A549 treated with Mapracorat at 1 μM for 4 hours (cell line): Measurements from ENCODE around the gene NR1I3. TPM values are rescaled to one million over a fixed set of nuclear protein-coding genes. Genes with fewer than 3 reads are reported as not detected.

Experiments
- total RNA-seq: library from RNA; stranded (reverse); fragments of 200-300 nt; extraction: Qiagen RNA extraction; gene quantifications from 5 replicates; pipeline ENCODE4 v1.2.3, GENCODE V29; 2022

NR1I3 gene
- not detected in 5 replicates for total RNA-seq

DNA sequence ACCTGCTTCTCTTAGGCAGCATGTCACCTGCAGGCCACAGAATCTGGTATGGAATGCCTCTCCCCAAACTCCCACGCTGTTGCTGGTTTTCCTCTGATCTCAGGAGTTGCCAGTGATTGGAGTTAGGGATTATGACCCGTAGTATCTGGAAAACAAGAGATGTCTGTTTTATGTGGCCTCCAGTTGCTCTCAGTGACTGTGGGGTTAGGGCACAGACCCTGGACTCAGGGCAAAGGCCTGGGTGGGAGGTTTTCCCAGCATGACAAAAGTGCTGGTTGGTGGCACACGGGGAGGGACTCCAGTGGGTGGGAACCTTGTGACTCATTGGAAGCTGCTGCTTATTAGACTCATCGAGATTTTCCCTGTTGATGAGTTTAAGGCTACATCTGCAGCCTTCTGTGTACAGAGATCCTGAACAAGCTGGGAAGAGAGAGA is at the start of gene NR1I3:
NR1I3 (minus strand) TSS at position 165 of the 435 bp plus-strand sequence. CDS start 1,638 bp downstream, outside the sequence.

GRCh38 chr1:161258439-161259344 is 20.7 kb upstream of the NR1I3 start, which contains the start of gene PCP4L1:
PCP4L1 (plus strand) TSS chr1:161258745; CDS start chr1:161258975, 230 bp downstream.

DNA sequence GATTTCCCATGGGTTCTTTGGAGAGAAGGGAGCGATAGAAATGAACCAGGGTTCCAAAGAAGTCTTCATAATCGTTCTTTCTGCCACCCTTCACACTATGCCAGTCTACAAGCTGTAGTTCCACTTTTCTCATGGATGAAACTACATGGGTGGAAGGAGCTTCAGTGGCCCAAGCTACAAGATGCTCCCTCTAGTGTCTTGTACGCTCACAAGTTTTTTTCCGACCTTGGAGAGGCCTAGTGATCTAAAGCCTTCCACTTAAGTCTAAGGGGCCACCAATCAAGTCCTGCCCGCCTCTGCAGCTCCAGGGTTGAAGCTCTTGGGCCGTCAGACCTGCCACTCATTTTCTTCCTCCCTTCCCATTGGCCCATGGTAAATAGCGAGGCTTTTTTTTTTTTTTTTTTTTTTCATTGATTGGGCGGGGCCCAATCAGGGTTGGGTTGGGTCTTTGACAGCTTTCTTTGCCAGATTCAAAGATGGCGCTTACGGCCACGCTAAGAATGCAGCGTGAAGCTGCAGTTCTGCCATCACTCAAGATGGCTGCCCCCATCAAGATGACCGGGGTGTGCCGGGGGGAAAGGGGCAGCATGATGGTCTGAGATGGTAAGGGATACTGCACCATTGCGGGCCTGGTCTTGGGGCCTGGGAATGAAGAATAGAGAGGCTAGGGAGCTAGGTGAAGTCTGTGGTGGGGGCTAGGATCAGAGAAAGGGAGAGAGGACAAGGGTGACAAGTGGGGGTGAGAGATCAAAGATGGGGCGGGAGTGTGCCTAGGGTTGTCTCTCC is 12.3 kb downstream of the NR1I3 start, which contains the start of gene TOMM40L:
TOMM40L (plus strand) TSS at position 527 of the 786 bp plus-strand sequence. CDS start 430 bp downstream, outside the sequence.

GRCh38 chr1:161215076-161215475 is 22.9 kb downstream of the NR1I3 start, which contains the start of gene FCER1G:
FCER1G (plus strand) TSS chr1:161215295; CDS start chr1:161215322, 27 bp downstream.

GRCh38 chr1:161201836-161202712 is 35.9 kb downstream of the NR1I3 start, which contains the start of gene NDUFS2:
NDUFS2 (plus strand) TSS chr1:161202367; CDS start chr1:161202386, 19 bp downstream.

GRCh38 chr1:161198897-161199431 is 39.0 kb downstream of the NR1I3 start, which contains the start of gene ADAMTS4:
ADAMTS4 (minus strand) TSS chr1:161199054; CDS start chr1:161198627, 427 bp downstream.

Other genes with a start within 250 kb of the NR1I3 start
- 50.8 to 59.9 TPM (median 55.2 TPM) in 5 replicates for gene F11R, start 217.1 kb downstream of the NR1I3 start, total RNA-seq
- gene TSTD1, start 199.2 kb downstream of the NR1I3 start, total RNA-seq: 0.25 TPM in 2 of 5 replicates, not detected in the others
- 44.5 to 55.8 TPM (median 49.0 TPM) in 5 replicates for gene USF1, start 192.2 kb downstream of the NR1I3 start, total RNA-seq
- gene ARHGAP30, start 168.3 kb downstream of the NR1I3 start, total RNA-seq: 0.06 to 0.14 TPM (median 0.07 TPM) in 5 replicates
- 1.5 to 2.2 TPM (median 1.9 TPM) in 5 replicates for gene NECTIN4, start 148.6 kb downstream of the NR1I3 start, total RNA-seq
- 1.0 to 2.7 TPM (median 1.5 TPM) in 5 replicates for gene KLHDC9, start 139.8 kb downstream of the NR1I3 start, total RNA-seq
- 95.5 to 125 TPM (median 108 TPM) in 5 replicates for gene PFDN2, start 120.2 kb downstream of the NR1I3 start, total RNA-seq
- gene NIT1, start 120.1 kb downstream of the NR1I3 start, total RNA-seq: 29.0 to 32.1 TPM (median 29.6 TPM) in 5 replicates
- 29.6 to 36.1 TPM (median 32.2 TPM) in 5 replicates for gene DEDD, start 105.5 kb downstream of the NR1I3 start, total RNA-seq
- 81.6 to 150 TPM (median 92.8 TPM) in 5 replicates for gene UFC1, start 84.2 kb downstream of the NR1I3 start, total RNA-seq
- 16.9 to 25.7 TPM (median 21.1 TPM) in 5 replicates for gene USP21, start 78.7 kb downstream of the NR1I3 start, total RNA-seq
- 12.2 to 19.4 TPM (median 15.1 TPM) in 5 replicates for gene PPOX, start 71.8 kb downstream of the NR1I3 start, total RNA-seq
- 20.4 to 27.7 TPM (median 25.8 TPM) in 5 replicates for gene B4GALT3, start 60.7 kb downstream of the NR1I3 start, total RNA-seq
- gene ADAMTS4, start 39.1 kb downstream of the NR1I3 start, total RNA-seq: 0.02 TPM in 1 of 5 replicates, not detected in the others
- gene NDUFS2, start 35.8 kb downstream of the NR1I3 start, total RNA-seq: 77.6 to 93.0 TPM (median 83.3 TPM) in 5 replicates
- 0.28 to 0.54 TPM (median 0.34 TPM) in 3 of 5 replicates, not detected in the others for gene FCER1G, start 22.9 kb downstream of the NR1I3 start, total RNA-seq
- not detected in 5 replicates for gene APOA2, start 14.6 kb downstream of the NR1I3 start, total RNA-seq
- 10.0 to 12.8 TPM (median 11.8 TPM) in 5 replicates for gene TOMM40L, start 12.1 kb downstream of the NR1I3 start, total RNA-seq
- gene PCP4L1, start 20.5 kb upstream of the NR1I3 start, total RNA-seq: not detected in 5 replicates
- 0.09 to 0.43 TPM (median 0.27 TPM) in 4 of 5 replicates, not detected in the other for gene MPZ, start 71.8 kb upstream of the NR1I3 start, total RNA-seq
- 236 to 250 TPM (median 242 TPM) in 5 replicates for gene SDHC, start 76.2 kb upstream of the NR1I3 start, total RNA-seq
- gene CFAP126, start 129.7 kb upstream of the NR1I3 start, total RNA-seq: 0.19 to 0.32 TPM (median 0.24 TPM) in 3 of 5 replicates, not detected in the others